Neural cell (in vitro differentiated cells): ENCODE data around the gene C9orf43.

Source experiments
- CTCF ChIP-seq: fragments of 450-650 bp; IDR thresholded peaks from 2 replicates; pipeline ENCODE4 v1.5.1; 2014; ENCODE audit warnings: antibody characterized with exemption, mild to moderate bottlenecking, moderate library complexity; ENCODE audit not compliant: poor library complexity, severe bottlenecking
- POLR2AphosphoS5 ChIP-seq: IDR thresholded peaks from 2 replicates; pipeline ENCODE4 v1.6.1; 2012
- TAF1 ChIP-seq: IDR thresholded peaks from 2 replicates; pipeline ENCODE4 v1.6.1; 2012; ENCODE audit warnings: low read depth
- TF ChIP-seq, protein P1 (sequence below): IDR thresholded peaks from 2 replicates; pipeline ENCODE4 v1.6.1; 2012; ENCODE audit warnings: borderline replicate concordance

DNA sequence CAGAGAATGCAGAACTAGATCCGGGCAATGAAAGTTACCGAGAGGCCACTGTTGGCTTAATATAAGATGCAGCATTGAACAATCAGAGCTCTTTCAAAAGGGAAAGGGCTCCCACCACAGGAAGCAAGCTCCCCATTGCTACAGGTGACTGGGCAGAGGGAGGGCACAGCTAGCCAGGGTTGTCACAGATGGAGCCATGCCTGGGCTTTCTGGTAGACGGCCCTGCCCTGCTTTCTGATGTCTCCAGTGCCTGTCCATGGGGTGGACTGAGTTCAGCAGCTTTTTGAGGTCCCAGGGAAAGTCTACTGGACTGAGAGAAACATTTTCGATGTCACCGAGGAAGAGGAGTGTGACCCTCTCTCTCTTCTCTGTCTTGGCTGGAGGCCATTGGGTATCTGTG lies 67.1 kb downstream of the C9orf43 start:
- no peak for TF ChIP-seq CTCF
- TF ChIP-seq, protein P1, sequence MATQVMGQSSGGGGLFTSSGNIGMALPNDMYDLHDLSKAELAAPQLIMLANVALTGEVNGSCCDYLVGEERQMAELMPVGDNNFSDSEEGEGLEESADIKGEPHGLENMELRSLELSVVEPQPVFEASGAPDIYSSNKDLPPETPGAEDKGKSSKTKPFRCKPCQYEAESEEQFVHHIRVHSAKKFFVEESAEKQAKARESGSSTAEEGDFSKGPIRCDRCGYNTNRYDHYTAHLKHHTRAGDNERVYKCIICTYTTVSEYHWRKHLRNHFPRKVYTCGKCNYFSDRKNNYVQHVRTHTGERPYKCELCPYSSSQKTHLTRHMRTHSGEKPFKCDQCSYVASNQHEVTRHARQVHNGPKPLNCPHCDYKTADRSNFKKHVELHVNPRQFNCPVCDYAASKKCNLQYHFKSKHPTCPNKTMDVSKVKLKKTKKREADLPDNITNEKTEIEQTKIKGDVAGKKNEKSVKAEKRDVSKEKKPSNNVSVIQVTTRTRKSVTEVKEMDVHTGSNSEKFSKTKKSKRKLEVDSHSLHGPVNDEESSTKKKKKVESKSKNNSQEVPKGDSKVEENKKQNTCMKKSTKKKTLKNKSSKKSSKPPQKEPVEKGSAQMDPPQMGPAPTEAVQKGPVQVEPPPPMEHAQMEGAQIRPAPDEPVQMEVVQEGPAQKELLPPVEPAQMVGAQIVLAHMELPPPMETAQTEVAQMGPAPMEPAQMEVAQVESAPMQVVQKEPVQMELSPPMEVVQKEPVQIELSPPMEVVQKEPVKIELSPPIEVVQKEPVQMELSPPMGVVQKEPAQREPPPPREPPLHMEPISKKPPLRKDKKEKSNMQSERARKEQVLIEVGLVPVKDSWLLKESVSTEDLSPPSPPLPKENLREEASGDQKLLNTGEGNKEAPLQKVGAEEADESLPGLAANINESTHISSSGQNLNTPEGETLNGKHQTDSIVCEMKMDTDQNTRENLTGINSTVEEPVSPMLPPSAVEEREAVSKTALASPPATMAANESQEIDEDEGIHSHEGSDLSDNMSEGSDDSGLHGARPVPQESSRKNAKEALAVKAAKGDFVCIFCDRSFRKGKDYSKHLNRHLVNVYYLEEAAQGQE: no peak
- no peak for TF ChIP-seq POLR2AphosphoS5
- no peak for TF ChIP-seq TAF1
